ENCODE data around the gene AGRN.
A peak's percentile ranks its signal among the peaks of the same experiment; 100 is the strongest.

AGRN gene

GRCh38 chr1:1068517-1069055, 48.7 kb downstream of the AGRN start:
- H2BK12ac ChIP-seq (ENCODE audit: low read length in 2 of 2), result no peak overlapping the region
- WGBS, result 10% methylated on average over 33 of the region's 55 CpGs
- H3K9me3 ChIP-seq (ENCODE audit: control insufficient read depth, low read length), result no peaks in the 10 kb centered on the region
- peaks cover 0 to 64% of the 10 kb centered on the region in 2 experiments for H3K27me3 ChIP-seq (ENCODE audit: control insufficient read depth in 1 of 2, insufficient read depth in 1 of 2, low read length in 2 of 2)
- H3K36me3 ChIP-seq (ENCODE audit: control insufficient read depth in 1 of 2, insufficient read depth in 2 of 2, low read depth in 1 of 2, low read length in 2 of 2), result peaks cover 0 to 12% of the 10 kb centered on the region in 2 experiments
- H2BK5ac ChIP-seq (ENCODE audit: low read depth, low read length, poor library complexity, severe bottlenecking), result no peak overlapping the region
- H3K4me2 ChIP-seq (ENCODE audit: low read length, poor library complexity, severe bottlenecking), result peak overlapping the region; percentile 69
- H3K18ac ChIP-seq (ENCODE audit: low read depth in 1 of 2, low read length in 2 of 2), result no peak overlapping the region
- no peak overlapping the region for H3K9ac ChIP-seq (ENCODE audit: low read length)
- no peak overlapping the region for H3K23ac ChIP-seq (ENCODE audit: low read length in 2 of 2)
- H4K91ac ChIP-seq (ENCODE audit: low read length), result no peak overlapping the region
- no peak for DNase-seq
- H4K8ac ChIP-seq (ENCODE audit: low read length), result peak overlapping the region; percentile 25
- H3K4ac ChIP-seq (ENCODE audit: low read depth in 1 of 2, low read length in 2 of 2), result no peak overlapping the region
- H2AFZ ChIP-seq (ENCODE audit: low read depth, low read length), result no peak overlapping the region
- H3K4me1 ChIP-seq (ENCODE audit: control insufficient read depth, insufficient read depth, low read depth, low read length), result peaks cover 43% of the 10 kb centered on the region
- peak overlapping the region in 1 of 2 experiments; percentile 91 for H3K4me3 ChIP-seq (ENCODE audit: insufficient read depth in 1 of 2, low read depth in 1 of 2, low read length in 2 of 2)
- peaks cover 1% of the 10 kb centered on the region for H3K79me1 ChIP-seq (replicated peaks; ENCODE audit: low read length, poor library complexity, severe bottlenecking)
- no peak overlapping the region for H3K27ac ChIP-seq (ENCODE audit: low read length, poor library complexity, severe bottlenecking)
- no peak overlapping the region for H2BK15ac ChIP-seq (ENCODE audit: low read depth, poor library complexity, severe bottlenecking)
- H2AK5ac ChIP-seq (ENCODE audit: low read length, severe bottlenecking), result no peak overlapping the region
- no peak overlapping the region for H2BK120ac ChIP-seq (ENCODE audit: low read depth, low read length)
- H3K14ac ChIP-seq (ENCODE audit: low read length in 2 of 2), result no peak overlapping the region

DNA sequence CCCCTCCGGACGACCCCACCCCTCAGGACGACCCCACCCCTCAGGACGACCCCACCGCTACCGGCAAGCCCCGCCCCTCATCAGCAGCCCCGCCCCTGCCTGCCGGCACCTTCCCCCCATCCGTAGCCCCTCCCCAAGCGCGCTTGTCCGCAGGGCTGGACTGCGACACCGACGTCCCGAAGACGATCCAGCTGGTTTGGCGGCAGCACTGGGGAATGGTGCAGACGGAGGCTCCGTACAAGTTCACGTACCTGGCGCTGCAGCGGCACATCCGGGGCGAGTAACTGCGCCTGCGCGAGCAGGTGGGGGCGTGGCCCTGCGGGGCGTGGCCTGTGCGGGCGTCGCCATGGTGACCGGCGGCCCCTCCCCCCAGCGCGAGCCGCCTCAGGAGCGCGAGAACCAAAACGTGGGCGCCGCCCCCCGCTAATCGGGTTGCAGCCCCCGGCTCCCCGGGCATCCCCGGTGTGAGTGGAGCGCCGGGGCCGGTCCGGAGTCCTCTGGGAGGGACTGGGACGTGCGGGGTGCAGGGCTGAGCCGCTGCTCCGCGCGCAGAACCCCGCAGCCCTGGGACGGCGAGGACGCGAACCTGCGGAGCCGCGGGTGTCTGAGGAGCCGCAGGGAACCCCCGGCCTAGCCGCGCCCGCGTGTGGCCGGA, 49.3 kb downstream of the AGRN start:
- H2BK12ac ChIP-seq (ENCODE audit: low read length in 2 of 2), result no peak overlapping the region
- peak; percentile 53 for DNase-seq
- no peak overlapping the region for H3K23ac ChIP-seq (ENCODE audit: low read length in 2 of 2)
- peak overlapping the region; percentile 63 to 91 for H3K4me3 ChIP-seq (ENCODE audit: insufficient read depth in 1 of 2, low read depth in 1 of 2, low read length in 2 of 2)
- H3K27me3 ChIP-seq (ENCODE audit: control insufficient read depth in 1 of 2, insufficient read depth in 1 of 2, low read length in 2 of 2), result peaks cover 0 to 58% of the 10 kb centered on the region in 2 experiments
- 7% methylated on average over 67 of the region's 75 CpGs for WGBS
- H2BK5ac ChIP-seq (ENCODE audit: low read depth, low read length, poor library complexity, severe bottlenecking), result no peak overlapping the region
- peak overlapping the region; percentile 82 for H4K91ac ChIP-seq (ENCODE audit: low read length)
- H3K14ac ChIP-seq (ENCODE audit: low read length in 2 of 2), result peak overlapping the region in 1 of 2 experiments; percentile 86
- peaks cover 1% of the 10 kb centered on the region for H3K79me1 ChIP-seq (replicated peaks; ENCODE audit: low read length, poor library complexity, severe bottlenecking)
- no peak overlapping the region for H3K9ac ChIP-seq (ENCODE audit: low read length)
- no peaks in the 10 kb centered on the region for H3K9me3 ChIP-seq (ENCODE audit: control insufficient read depth, low read length)
- peak overlapping the region; percentile 24 for H2BK120ac ChIP-seq (ENCODE audit: low read depth, low read length)
- peak overlapping the region; percentile 97 for H4K8ac ChIP-seq (ENCODE audit: low read length)
- H3K27ac ChIP-seq (ENCODE audit: low read length, poor library complexity, severe bottlenecking), result no peak overlapping the region
- no peak overlapping the region for H2BK15ac ChIP-seq (ENCODE audit: low read depth, poor library complexity, severe bottlenecking)
- peaks cover 0 to 12% of the 10 kb centered on the region in 2 experiments for H3K36me3 ChIP-seq (ENCODE audit: control insufficient read depth in 1 of 2, insufficient read depth in 2 of 2, low read depth in 1 of 2, low read length in 2 of 2)
- H2AFZ ChIP-seq (ENCODE audit: low read depth, low read length), result peak overlapping the region; percentile 95
- peaks cover 37% of the 10 kb centered on the region for H3K4me1 ChIP-seq (ENCODE audit: control insufficient read depth, insufficient read depth, low read depth, low read length)
- H3K18ac ChIP-seq (ENCODE audit: low read depth in 1 of 2, low read length in 2 of 2), result peak overlapping the region; percentile 93 to 97
- peak overlapping the region in 1 of 2 experiments; percentile 38 for H3K4ac ChIP-seq (ENCODE audit: low read depth in 1 of 2, low read length in 2 of 2)
- no peak overlapping the region for H2AK5ac ChIP-seq (ENCODE audit: low read length, severe bottlenecking)
- peak overlapping the region; percentile 87 for H3K4me2 ChIP-seq (ENCODE audit: low read length, poor library complexity, severe bottlenecking)

DNA sequence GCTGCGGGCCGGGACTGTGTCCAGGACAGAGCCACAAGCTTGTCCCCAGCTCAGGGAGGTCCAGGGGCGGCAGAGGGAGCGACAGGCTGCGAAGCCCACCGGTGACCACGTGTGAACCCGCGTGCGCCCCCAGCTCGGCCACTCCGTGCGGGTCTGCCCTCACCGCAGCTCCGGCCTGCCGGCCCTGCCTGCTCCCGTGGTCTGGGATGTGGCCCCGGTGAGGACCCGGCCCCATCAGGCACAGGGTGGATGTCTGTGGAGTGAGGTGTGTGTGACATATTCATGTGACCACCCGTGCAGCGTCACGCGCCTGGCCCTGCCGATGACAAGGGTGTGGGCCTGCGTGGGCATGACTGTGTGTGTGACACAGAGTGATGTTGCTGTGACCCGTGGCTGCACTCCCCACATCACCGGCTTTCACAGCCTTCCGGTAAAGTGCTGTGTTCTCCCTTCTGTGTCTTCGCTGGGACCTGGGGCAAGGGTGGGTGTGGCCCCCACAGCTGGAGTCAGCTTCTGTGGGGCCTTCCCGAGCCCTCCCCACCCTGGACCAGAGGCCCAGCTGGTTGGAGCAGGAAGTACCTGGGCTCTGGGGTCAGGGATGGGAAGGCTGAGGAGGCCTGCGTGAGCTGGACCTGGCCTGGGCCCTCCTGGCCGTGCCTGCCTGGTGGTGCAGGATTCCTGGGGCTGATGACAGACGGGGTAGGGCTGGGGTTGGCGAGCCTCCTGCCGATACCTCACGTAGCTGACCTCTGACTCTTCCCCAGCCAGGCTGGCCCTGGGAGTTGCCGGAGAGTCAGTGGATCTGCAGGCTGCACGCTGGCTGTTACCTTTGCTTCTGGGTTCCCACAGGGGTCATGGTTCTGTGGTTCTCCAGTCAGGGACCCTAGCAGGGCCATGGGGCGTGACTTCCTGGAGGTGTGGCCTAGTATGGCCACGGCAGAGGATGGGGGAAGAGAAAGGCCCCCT, 50.1 kb downstream of the AGRN start:
- H2BK15ac ChIP-seq (ENCODE audit: low read depth, poor library complexity, severe bottlenecking), result no peak overlapping the region
- peak overlapping the region; percentile 65 for H4K91ac ChIP-seq (ENCODE audit: low read length)
- no peak overlapping the region for H3K23ac ChIP-seq (ENCODE audit: low read length in 2 of 2)
- no peak overlapping the region for H2BK5ac ChIP-seq (ENCODE audit: low read depth, low read length, poor library complexity, severe bottlenecking)
- no peak overlapping the region for H3K9ac ChIP-seq (ENCODE audit: low read length)
- peaks cover 37% of the 10 kb centered on the region for H3K4me1 ChIP-seq (ENCODE audit: control insufficient read depth, insufficient read depth, low read depth, low read length)
- H3K79me1 ChIP-seq (replicated peaks; ENCODE audit: low read length, poor library complexity, severe bottlenecking), result peaks cover 1% of the 10 kb centered on the region
- H3K4me3 ChIP-seq (ENCODE audit: insufficient read depth in 1 of 2, low read depth in 1 of 2, low read length in 2 of 2), result no peak overlapping the region
- H3K14ac ChIP-seq (ENCODE audit: low read length in 2 of 2), result no peak overlapping the region
- no peak overlapping the region for H3K4ac ChIP-seq (ENCODE audit: low read depth in 1 of 2, low read length in 2 of 2)
- H3K27ac ChIP-seq (ENCODE audit: low read length, poor library complexity, severe bottlenecking), result no peak overlapping the region
- peak overlapping the region; percentile 64 for H2AFZ ChIP-seq (ENCODE audit: low read depth, low read length)
- no peak overlapping the region for H2AK5ac ChIP-seq (ENCODE audit: low read length, severe bottlenecking)
- WGBS, result 75% methylated on average over 40 of the region's 40 CpGs
- H3K27me3 ChIP-seq (ENCODE audit: control insufficient read depth in 1 of 2, insufficient read depth in 1 of 2, low read length in 2 of 2), result peaks cover 0 to 62% of the 10 kb centered on the region in 2 experiments
- no peaks in the 10 kb centered on the region for H3K9me3 ChIP-seq (ENCODE audit: control insufficient read depth, low read length)
- H2BK12ac ChIP-seq (ENCODE audit: low read length in 2 of 2), result peak overlapping the region in 1 of 2 experiments; percentile 32
- H4K8ac ChIP-seq (ENCODE audit: low read length), result peak overlapping the region; percentile 75
- peak overlapping the region; percentile 24 for H2BK120ac ChIP-seq (ENCODE audit: low read depth, low read length)
- H3K18ac ChIP-seq (ENCODE audit: low read depth in 1 of 2, low read length in 2 of 2), result no peak overlapping the region
- peaks cover 0 to 12% of the 10 kb centered on the region in 2 experiments for H3K36me3 ChIP-seq (ENCODE audit: control insufficient read depth in 1 of 2, insufficient read depth in 2 of 2, low read depth in 1 of 2, low read length in 2 of 2)
- no peak for DNase-seq
- H3K4me2 ChIP-seq (ENCODE audit: low read length, poor library complexity, severe bottlenecking), result peak overlapping the region; percentile 87
